Neuron (in vitro differentiated cells): ENCODE data around the gene ATP6V1C2.

ENCODE experiments used
- H2AFZ ChIP-seq: one replicate; pipeline ENCODE4 v1.6.1; 2013; ENCODE audit warnings: low read depth, mild to moderate bottlenecking, inconsistent platforms, low read length, moderate library complexity
- H3K27me3 ChIP-seq: one replicate; pipeline ENCODE4 v1.6.1; 2013; ENCODE audit warnings: low read length; ENCODE audit not compliant: insufficient read depth
- H3K36me3 ChIP-seq: one replicate; pipeline ENCODE4 v1.6.1; 2013; ENCODE audit warnings: low read length; ENCODE audit not compliant: insufficient read depth
- H3K4me1 ChIP-seq: one replicate; pipeline ENCODE4 v1.6.1; 2013; ENCODE audit warnings: low read length; ENCODE audit not compliant: insufficient read depth
- H3K4me3 ChIP-seq: 2 replicates; pipeline ENCODE4 v1.5.1; 2013; ENCODE audit warnings: mild to moderate bottlenecking, low read length, moderate library complexity
- H3K9me3 ChIP-seq: one replicate; pipeline ENCODE4 v1.6.1; 2013; ENCODE audit warnings: low read length

Gene ATP6V1C2

DNA sequence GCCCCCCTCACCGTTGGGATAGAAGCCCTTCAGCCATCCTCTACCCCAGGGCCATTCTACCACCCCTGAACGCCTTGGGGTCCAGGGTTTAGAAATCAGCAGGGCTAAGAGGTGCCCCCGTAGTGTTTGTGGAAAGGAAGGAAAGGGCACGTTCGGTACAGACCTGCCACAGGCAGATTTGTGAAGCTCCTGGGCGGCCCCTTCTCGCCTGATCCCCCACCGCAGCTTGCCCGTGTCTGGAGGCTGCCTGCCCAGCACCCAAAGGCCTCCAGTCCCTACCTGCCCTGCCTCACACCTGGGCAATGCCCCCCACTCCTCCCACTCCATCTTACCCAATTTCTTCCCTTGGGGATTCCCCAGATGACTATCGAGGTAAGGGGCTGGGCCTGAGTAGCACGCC is 21.2 kb downstream of the ATP6V1C2 start:
- peaks cover 2% of the 10 kb centered on the region for H3K9me3 ChIP-seq
- H3K36me3 ChIP-seq, result no peaks in the 10 kb centered on the region
- no peaks in the 10 kb centered on the region for H3K4me1 ChIP-seq
- H2AFZ ChIP-seq, result no peak overlapping the region
- no peak overlapping the region for H3K4me3 ChIP-seq
- H3K27me3 ChIP-seq, result peaks cover 3% of the 10 kb centered on the region

DNA sequence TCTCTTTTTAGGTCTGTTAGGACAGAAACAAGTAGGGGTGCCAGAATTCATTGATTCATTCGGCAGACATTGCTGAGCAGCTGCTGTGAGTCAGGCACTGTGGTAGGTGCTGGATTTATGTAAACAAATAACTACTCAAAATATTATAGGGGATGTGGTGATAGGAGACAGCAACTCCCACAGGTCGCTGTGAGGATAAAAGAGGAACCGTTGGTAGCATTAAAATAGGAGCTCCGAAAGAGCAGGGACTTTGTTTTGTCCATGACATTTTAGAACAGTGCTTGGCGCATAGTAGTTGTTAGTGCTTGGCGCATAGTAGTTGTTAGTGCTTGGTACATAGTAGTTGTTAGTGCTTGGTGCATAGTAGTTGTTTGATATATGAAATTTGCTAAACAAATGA is 29.2 kb downstream of the ATP6V1C2 start:
- Histone ChIP-seq H3K27me3 (peaks cover 4% of the 10 kb centered on the region), H3K36me3 (no peaks in the 10 kb centered on the region), H2AFZ (no peak overlapping the region), H3K9me3 (no peaks in the 10 kb centered on the region), H3K4me3 (no peak overlapping the region), H3K4me1 (no peaks in the 10 kb centered on the region)

DNA sequence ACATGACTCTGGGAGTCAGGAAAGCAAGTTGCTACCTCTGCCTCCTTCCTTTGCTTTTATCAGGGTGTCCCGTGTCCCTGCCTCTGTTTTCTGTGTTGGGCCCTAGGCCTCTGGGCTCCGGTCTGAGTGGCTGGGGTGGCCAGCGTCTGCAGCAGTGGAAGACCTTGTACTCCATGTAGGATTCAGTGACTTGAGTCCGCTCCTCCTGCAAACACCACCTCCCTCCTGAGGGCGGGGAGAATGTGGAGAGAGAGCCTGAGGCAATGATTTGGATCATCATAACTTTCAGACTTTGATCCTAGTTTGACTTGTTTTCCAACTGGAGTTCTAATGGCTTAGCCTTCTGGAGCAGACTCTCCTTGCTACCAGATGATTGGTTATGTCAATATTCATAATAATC is 30.8 kb downstream of the ATP6V1C2 start:
- Histone ChIP-seq H3K9me3 (no peaks in the 10 kb centered on the region), H3K4me3 (no peak overlapping the region), H3K27me3 (peaks cover 4% of the 10 kb centered on the region), H2AFZ (no peak overlapping the region), H3K4me1 (no peaks in the 10 kb centered on the region), H3K36me3 (no peaks in the 10 kb centered on the region)

DNA sequence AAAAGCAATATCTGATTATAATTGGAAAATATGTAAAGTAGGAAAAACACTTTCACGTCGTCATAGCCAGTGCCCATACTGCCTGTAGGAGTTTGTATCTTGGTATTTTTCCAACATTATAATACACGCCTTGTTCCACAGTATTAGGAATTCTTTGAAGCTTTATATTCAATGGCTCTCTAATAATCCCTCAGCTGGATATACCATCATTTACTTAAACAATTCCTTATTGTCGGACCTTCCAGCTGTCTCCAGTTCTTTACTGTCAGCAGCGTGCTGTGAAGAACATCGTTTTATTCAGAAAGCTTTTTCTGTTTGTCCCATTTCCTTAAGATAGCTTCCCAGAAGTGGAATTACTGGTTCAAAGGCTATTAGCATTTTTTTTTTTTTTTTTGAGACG is 31.7 kb downstream of the ATP6V1C2 start:
- Histone ChIP-seq H3K36me3 (no peaks in the 10 kb centered on the region), H3K9me3 (no peaks in the 10 kb centered on the region), H3K27me3 (peaks cover 4% of the 10 kb centered on the region), H2AFZ (no peak overlapping the region), H3K4me1 (no peaks in the 10 kb centered on the region), H3K4me3 (no peak overlapping the region)

DNA sequence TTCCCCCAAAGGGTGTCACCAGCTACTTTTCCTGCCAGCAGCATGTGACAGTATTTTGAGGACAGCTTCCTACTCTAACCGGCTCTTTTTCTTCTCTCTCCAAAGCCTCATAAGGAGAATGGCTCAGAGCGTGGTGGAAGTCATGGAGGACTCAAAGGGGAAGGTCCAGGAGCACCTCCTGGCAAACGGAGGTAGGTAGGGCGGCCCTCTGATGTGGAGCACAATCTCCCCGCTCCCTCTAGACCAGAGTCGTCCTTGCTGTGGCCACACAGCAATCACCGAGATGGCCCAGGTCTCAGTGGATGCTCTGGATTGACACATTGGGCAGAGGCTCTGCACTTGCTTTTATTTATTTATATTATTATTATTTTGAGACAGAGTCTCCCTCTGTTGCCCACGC is 32.4 kb downstream of the ATP6V1C2 start:
- Histone ChIP-seq H3K4me3 (no peak overlapping the region), H3K4me1 (no peaks in the 10 kb centered on the region), H2AFZ (no peak overlapping the region)

DNA sequence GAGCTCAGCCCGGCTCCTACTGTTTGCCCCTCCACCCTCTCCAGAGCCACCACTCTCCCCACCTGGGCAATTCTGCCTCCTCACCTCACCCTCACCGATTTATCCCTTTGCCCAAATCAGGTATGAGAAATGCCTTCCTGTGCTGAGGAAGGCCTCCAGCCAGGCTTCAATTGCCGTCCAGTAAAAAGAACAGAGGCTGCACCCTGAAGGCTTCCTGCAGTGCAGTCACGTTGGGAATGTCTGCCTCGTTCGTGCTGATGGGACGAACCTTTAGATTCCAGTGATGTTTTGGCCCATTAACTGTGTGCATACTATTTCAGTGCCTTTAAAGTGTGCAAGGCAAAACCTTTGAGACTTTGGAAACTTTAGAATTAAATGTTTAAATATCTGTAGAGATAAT is 34.2 kb downstream of the ATP6V1C2 start:
- no peak overlapping the region for H3K4me3 ChIP-seq
- H3K36me3 ChIP-seq, result no peaks in the 10 kb centered on the region
- H3K4me1 ChIP-seq, result peaks cover 6% of the 10 kb centered on the region
- H3K9me3 ChIP-seq, result no peaks in the 10 kb centered on the region
- H2AFZ ChIP-seq, result no peak overlapping the region
- H3K27me3 ChIP-seq, result peaks cover 4% of the 10 kb centered on the region

More for the DNA sequence above, 32.4 kb downstream of the ATP6V1C2 start:
- Histone ChIP-seq H3K27me3 (peaks cover 4% of the 10 kb centered on the region), H3K36me3 (no peaks in the 10 kb centered on the region), H3K9me3 (no peaks in the 10 kb centered on the region)

DNA sequence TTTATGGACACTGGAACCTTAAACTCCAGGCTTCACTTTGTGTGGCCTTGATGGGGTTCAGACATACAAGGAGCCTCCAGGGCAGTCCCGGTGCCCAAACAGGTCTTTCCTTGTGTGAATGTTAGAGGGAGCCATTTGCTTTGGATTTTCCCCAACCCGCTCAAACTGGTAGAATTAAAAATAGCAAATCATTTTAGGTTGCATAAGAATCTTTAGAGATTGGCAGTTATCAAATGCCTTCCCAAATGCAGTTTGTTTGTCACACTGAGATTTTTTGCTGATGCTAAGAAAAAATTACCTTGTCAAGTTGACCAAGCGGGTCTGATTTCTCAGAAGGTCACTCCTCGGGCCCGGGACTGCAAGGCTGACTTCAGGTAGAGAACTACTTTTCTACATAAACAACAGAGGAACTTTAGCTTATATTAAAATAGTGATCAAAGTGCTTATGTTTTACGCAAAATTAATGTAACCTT is 36.4 kb downstream of the ATP6V1C2 start:
- H2AFZ ChIP-seq, result no peak overlapping the region
- H3K36me3 ChIP-seq, result no peaks in the 10 kb centered on the region
- H3K4me1 ChIP-seq, result peaks cover 6% of the 10 kb centered on the region
- no peaks in the 10 kb centered on the region for H3K9me3 ChIP-seq
- peaks cover 3% of the 10 kb centered on the region for H3K27me3 ChIP-seq
- no peak overlapping the region for H3K4me3 ChIP-seq

DNA sequence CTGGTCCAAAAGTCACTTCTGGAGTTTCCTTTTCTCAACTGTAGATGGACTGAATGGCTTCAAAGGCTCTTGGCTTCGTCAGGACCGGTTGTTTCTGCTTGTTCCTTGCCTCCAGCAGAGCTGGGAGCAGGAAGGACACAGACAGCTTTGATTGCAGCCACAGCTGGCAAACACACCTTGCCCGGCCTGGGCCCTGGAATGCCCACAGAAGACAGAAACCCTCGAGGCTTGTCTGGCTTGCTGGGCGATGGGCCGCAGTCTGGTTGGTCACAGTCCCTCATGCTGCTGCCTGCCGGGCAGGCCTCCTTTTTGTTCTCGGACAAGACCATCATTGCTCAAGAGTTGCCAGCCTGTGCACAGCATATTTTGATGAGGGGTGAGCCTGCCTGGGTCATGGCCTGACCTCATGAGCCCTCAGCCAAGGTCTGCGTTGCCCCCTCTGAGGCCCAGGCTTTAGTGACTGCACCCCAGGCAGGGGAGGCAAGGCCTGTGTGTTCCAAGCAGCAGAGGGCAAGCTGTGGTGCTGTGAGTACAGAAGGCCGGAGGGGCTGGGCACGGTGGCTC is 37.8 kb downstream of the ATP6V1C2 start:
- Histone ChIP-seq H2AFZ (no peak overlapping the region), H3K4me3 (no peak overlapping the region), H3K27me3 (peaks cover 3% of the 10 kb centered on the region), H3K9me3 (no peaks in the 10 kb centered on the region), H3K4me1 (peaks cover 9% of the 10 kb centered on the region), H3K36me3 (no peaks in the 10 kb centered on the region)

DNA sequence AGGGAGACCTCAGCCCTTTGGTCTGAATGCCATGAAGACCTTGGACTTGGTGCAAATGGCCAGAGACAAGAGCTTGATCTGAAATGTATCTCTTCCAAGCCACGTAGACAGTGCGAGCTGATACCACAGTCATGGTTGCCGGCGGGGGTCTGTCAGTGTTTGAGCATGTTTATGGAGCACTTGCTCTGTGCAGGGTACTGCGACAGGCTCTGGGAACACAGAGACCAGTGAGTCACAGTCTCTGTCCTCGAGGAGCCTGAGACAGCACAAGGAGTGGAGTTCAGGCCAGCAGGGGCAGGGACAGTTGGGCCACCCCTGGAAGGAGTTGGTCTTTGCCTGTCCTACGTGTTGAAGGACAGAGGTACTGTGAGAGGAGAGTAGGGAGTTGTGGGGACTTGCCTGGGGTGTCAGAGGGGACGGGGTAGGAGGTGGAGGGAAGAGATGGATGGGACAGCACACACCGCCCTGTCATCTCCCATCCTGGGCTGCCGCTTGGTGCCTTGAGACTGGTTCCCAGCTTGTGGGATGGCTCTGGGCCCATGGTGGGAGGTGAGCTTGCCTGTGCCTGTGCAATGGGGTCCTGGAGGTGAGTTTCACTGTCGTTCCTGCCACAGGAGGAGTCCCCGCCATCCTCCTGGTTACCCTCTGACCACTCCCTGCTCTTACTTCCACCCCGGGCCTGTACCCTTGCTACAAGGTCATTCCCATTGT is 39.5 kb downstream of the ATP6V1C2 start:
- H3K27me3 ChIP-seq, result peaks cover 3% of the 10 kb centered on the region
- peaks cover 12% of the 10 kb centered on the region for H3K4me1 ChIP-seq
- no peaks in the 10 kb centered on the region for H3K9me3 ChIP-seq
- no peaks in the 10 kb centered on the region for H3K36me3 ChIP-seq
- H3K4me3 ChIP-seq, result no peak overlapping the region
- no peak overlapping the region for H2AFZ ChIP-seq

DNA sequence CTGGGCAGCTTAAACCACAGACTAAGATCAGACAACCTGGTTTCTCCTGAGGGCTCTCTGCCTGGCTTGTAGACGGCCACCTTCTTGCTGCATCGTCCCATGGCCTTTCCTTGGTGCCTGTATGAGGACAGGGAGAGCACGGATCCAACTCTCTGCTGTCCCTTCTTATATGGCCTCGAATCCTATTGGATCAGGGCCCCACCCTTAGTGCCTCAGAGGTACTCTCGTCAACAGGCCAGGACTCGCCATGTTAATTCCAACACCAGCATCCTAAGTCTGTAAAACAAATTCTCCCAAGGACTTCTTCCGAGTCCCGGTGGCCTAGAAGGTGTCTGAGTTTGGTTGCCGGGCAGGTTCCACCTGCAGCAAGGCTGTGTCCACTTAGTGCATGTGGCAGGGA is 40.2 kb downstream of the ATP6V1C2 start:
- Histone ChIP-seq H3K27me3 (peaks cover 3% of the 10 kb centered on the region), H3K9me3 (no peaks in the 10 kb centered on the region), H3K4me1 (peaks cover 12% of the 10 kb centered on the region), H3K36me3 (no peaks in the 10 kb centered on the region), H3K4me3 (no peak overlapping the region), H2AFZ (no peak overlapping the region)

DNA sequence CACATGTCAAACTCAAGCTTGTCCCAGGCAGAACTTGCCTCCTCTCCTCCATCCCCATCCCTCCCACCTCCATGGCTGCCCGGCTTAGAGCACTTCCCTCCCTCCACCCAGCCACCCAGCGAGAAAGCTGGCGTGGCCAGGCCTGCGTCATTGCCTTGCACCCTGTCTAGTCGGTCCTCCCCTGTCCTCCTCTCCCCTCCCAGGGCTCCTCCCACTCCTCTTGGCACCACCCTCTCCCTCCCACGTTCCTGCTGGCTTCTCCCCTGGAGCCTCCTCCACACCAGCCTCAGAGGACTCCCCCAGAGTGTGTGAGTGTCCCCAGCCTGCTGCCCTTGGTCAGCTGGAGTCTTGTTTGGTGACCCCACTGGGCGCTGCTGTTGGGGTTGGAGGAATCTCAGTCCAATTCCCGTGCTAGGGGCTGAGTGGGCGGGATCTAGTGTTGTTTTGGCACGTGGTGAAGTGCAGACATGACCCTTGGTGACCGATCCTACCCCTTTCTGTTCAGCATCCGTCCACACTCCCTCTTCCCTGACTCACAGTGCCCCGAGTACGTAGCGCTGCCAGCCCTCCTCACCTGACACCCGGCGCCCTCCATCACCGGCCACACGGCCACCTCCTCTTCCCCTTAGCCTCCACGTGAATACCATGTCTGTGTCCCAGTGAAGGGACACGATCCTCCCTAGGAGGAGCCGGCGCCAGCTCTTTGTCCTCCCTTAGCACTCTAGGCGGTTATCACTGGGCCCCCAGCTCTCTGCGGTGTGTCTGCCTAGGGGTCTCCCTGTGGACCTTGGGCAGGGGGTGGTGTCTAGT is 41.4 kb downstream of the ATP6V1C2 start:
- H3K36me3 ChIP-seq, result no peaks in the 10 kb centered on the region
- peaks cover 3% of the 10 kb centered on the region for H3K27me3 ChIP-seq
- peaks cover 12% of the 10 kb centered on the region for H3K4me1 ChIP-seq
- H2AFZ ChIP-seq, result no peak overlapping the region
- no peak overlapping the region for H3K4me3 ChIP-seq
- H3K9me3 ChIP-seq, result no peaks in the 10 kb centered on the region

DNA sequence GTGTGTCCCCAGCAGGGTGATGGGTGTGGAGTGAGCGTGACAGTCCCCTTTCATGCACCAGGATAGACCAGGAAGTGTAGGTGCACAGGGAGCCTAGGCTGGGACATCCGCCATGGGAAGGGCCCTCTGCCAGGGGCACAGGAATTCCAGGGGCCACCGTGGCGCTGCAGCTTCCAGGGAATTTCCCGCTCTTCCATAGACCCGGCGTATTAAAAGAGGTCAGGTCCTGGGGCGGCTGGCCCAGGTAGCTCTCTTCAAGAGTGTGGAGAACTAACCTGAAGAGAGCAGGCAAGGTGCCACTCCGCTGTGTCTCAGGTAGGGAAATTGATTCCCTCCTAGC is 42.0 kb downstream of the ATP6V1C2 start:
- peaks cover 3% of the 10 kb centered on the region for H3K27me3 ChIP-seq
- H3K4me1 ChIP-seq, result peaks cover 12% of the 10 kb centered on the region
- no peaks in the 10 kb centered on the region for H3K9me3 ChIP-seq
- H3K4me3 ChIP-seq, result no peak overlapping the region
- H3K36me3 ChIP-seq, result no peaks in the 10 kb centered on the region
- H2AFZ ChIP-seq, result no peak overlapping the region

DNA sequence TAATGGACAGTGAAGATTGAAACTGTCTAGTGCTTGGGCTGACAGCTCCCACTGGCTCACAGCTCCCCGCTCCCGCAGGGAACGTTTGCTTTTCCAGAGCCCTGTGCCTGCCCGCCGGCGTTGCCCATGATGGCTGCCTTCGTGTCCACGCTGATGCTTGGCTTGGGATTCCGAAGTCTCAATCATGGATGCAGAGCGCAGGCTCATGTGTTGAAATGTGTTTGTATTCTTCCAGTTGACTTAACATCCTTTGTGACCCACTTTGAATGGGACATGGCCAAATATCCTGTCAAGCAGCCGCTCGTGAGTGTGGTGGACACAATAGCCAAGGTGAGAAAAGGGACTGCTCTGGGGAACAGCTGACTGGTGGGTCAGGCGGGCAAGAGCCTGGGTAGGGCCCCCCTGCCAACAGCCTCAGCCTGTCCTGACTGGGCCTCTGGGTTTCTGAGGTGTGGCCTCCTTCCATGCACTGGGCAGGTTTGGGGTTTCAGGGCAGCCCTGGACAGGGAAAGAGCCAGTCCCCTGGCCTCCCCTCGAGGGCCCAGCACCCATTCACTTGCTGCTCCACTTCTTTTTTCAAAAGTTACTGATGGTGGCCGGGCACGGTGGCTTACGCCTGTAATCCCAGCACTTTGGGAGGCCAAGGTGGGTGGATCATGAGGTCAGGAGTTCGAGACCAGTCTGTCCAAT is 42.8 kb downstream of the ATP6V1C2 start:
- peaks cover 10% of the 10 kb centered on the region for H3K4me1 ChIP-seq
- H3K9me3 ChIP-seq, result no peaks in the 10 kb centered on the region
- no peak overlapping the region for H2AFZ ChIP-seq
- no peak overlapping the region for H3K4me3 ChIP-seq
- H3K36me3 ChIP-seq, result no peaks in the 10 kb centered on the region
- H3K27me3 ChIP-seq, result peaks cover 3% of the 10 kb centered on the region
